GM18951 (cell line): ENCODE measurements around the gene GNB5.

ENCODE experiments used
- POLR2A ChIP-seq: IDR thresholded peaks from 4 replicates; pipeline ENCODE4 v1.6.1; 2011; ENCODE audit warnings: mild to moderate bottlenecking; ENCODE audit not compliant: insufficient read length, insufficient read depth; ENCODE audit errors: extremely low read depth
- in situ Hi-C: fragments of 300-500 bp; cut with MboI; formaldehyde crosslinking; loops from one replicate; pipeline ENCODE4 v1.12.0; 2022; ENCODE audit warnings: low sequenced_read_pairs, mixed read lengths, inconsistent platforms; ENCODE audit not compliant: unreplicated experiment

Gene GNB5

DNA sequence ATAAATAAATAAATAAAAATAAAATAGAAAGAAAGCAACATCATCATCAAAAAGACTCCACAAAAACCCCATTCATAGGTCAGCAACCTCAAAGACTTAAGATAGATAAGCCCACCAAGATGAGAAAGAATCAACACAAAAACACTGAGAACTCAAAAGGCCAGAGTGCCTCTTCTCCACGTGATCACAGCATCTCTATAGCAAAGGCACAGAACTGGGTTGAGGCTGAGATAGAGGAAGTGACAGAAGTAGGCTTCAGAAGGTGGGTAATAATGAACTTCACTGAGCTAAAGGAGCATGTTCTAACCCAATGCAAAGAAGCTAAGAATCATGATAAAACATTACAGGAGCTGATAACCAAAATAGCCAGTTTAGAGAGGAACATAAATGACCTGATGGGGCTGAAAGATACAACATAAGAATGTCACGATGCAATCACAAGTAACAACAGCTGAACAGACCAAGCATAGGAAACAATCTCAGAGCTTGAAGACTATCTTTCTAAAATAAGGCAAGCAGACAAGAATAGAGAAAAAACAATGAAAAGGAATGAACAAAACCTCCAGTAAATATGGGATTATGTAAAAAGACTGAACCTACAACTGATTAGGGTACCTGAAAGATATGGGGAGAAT, 26.4 kb downstream of the GNB5 start:
- in situ Hi-C loops = no loop called here
- TF ChIP-seq POLR2A = no peak

DNA sequence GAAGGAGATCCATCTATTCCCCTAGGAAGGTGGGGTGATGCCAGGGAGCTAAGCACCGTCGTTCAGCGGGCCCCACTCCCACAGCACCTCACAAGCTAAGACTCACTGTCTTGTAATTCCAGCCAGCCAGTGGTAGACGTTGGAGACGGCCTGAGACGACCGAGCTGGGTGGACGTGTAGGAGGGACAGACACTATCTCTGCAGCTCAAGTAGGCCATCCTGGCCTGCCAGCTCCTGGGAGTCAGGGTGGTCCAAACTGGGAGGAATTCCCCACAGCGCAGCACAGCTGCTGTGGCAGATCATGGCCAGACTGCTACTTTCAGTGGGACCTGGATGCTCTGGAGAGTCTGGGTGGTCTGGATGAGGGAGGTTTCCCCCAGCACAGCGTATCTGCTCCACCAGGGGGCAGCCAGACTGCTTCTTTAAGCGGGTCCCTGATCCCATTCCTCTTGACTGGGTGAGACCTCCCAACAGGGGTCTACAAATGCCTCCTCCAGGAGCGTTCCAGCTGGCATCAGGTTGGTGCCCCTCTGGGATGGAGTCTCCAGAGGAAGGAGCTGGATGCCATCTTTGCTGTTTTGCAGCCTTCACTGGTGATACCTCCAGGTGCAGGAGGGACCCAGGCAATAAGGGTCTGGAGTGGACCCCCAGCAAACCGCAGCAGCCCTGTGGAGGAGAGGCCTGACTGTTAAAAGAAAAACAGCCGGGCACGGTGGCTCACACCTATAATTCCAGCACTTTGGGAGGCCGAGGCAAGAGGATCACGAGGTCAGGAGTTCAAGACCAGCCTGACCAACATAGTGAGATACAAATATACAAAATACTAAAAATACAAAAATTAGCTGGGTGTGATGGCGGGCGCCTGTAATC, 27.6 kb downstream of the GNB5 start:
- in situ Hi-C loops = no loop called here
- TF ChIP-seq POLR2A = no peak

DNA sequence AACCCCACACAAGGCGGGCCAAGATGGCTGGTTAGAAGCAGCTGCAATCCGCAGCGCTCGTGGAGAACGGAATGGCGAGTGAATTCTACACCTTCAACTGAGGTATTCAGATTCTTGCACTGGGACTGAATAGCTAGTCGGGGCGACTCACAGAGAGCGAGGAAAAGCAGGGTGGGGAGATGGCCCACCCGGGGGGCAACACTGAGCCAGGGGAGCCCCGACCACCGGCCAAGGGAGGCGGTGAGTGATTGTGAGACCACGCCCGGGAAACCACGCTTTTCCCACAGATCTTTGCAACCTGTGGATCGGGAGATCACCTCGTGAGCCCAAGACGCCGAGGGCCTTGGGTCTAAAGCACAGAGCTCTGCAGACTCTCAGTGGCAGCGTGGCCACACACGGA, 28.3 kb downstream of the GNB5 start:
- in situ Hi-C loops = no loop called here
- no peak for TF ChIP-seq POLR2A

DNA sequence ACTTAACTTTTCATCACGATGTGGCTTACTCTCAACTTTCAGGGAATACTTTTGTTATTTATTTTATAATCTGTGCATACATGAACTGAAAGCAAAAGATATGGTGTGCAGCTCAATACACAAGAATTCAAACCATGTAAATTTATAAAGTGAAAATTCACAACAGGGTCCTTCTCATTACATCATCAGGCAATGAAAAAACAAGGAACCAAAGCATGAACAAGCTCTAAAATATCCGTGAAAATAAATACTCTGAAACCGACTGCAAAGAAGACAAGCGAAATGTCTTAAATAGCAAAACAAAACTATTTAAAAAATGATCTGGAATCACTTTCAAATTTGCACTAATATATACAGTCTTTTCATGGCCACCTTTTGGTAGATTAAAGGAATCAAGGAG, 28.9 kb downstream of the GNB5 start:
- TF ChIP-seq POLR2A = no peak
- in situ Hi-C loops = no loop called here

GRCh38 chr15:52161406-52161966, 29.7 kb downstream of the GNB5 start:
- TF ChIP-seq POLR2A = no peak
- in situ Hi-C loops = no loop called here

DNA sequence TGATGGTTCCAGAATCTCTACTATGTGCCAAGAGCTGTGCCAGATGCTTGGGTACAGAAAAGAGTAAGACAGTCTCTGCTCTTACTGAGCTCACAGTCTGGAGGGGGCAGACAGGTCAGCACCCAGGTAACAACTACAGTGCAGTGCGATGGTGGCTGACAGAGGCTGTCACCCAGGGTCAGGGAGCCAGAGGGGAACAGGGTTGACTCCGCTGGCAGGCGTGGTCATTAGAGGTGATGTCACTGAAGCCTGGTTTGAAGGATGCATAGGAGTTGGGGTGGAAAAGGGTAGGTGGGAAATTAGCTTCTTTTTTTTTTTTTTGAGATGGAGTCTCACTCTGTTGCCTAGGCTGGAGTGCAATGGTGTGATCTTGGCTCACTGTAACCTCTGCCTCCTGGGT, 31.5 kb downstream of the GNB5 start:
- no peak for TF ChIP-seq POLR2A
- in situ Hi-C loops = no loop called here

DNA sequence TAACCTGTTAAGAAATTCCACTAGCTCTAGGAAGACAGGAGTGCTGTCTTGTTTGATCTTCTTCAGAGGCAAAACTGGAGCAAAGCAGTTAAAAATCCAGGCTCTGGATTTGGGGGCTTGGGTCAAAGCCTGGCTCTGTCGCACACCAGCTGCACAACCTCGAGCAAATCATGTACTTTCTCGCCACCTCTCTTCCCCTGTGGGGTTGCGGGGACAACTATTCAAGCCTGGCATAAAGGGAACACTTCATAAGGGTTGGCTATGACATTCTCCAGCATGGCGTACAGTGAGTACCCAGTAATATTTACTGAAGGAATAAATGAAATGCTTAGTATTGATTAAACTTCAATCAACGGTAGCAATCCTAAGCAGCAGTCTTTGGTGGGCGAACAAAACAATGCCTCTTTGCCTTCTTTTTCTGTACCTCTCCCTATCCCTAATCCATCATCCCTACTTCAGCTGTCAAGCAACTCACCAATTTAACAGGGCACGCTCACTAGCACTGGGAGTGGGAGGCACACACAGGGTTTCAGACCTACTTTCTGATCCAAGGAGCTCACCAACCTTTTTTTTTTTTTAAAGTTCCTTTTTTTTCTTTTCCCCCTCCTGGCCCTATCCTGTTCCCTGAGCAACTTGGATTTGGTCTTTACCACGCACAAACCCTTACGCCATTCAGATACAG, 33.0 kb downstream of the GNB5 start:
- TF ChIP-seq POLR2A = no peak
- in situ Hi-C loops = no loop called here

DNA sequence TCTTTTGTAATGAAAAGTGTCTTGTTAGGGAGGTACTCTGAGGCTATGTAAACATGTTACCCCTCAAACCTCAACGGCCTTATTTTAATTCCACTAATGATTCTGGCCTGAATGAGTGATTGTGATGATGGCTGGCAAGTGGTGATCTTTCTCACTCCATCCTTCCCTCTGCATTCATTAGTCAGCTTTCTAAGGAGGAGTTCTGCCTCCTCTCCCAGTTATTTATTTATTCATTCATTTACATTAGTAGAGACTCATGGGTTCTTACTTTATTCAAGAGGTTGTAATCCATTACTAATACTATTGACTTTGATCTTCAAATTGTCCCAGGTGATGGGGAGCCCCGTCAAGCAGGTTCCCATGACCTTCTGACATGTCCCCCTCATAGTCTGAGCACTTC, 35.3 kb downstream of the GNB5 start:
- no peak for TF ChIP-seq POLR2A

DNA sequence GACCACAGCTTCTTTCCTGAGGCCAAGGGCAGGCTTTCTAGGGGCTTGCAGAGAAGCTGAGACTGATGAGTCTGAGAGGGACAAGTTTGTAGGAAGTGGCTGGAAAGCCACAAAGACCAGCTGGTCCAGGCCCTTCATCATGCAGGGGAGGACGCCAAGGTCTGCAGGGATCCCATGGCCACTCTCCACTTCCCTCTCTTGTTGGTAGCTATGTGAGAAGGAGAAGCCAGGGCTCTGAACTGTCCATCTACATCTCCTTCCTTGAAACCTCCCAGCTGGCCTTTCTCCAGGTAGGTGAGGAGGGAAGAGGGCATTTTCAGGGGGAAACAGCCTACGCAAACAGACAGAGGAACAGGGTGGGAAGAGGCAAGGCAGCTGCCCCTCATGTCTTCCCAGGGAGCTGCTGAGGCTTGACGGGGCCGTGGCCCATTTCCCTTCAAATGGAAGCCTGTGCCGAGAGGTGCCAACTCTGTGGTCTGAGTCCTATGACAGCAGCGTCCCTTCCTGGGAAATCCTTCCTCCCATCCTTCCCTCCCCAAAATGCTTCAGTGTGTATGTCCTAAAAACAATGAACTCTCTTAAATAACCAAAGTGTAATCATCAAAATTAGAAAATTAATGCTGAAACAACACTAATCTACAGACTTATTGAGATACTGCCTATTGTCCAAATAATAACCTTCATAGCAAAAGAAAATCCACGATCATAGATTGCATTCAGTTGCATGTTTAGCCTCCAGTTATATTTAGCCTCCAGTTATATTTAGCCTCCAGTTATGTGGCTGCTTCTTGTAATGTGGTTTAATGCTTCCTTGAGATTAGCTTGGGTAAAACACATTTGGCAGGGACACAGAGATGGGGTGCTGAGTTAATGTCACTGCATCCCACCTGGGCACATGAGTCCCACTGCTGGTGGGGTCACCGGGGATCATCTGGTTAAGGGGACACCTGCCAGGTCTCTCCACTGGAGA, 36.0 kb downstream of the GNB5 start:
- in situ Hi-C loops = no loop called here
- TF ChIP-seq POLR2A = no peak

More for the DNA sequence above, 35.3 kb downstream of the GNB5 start:
- in situ Hi-C loops = no loop called here

DNA sequence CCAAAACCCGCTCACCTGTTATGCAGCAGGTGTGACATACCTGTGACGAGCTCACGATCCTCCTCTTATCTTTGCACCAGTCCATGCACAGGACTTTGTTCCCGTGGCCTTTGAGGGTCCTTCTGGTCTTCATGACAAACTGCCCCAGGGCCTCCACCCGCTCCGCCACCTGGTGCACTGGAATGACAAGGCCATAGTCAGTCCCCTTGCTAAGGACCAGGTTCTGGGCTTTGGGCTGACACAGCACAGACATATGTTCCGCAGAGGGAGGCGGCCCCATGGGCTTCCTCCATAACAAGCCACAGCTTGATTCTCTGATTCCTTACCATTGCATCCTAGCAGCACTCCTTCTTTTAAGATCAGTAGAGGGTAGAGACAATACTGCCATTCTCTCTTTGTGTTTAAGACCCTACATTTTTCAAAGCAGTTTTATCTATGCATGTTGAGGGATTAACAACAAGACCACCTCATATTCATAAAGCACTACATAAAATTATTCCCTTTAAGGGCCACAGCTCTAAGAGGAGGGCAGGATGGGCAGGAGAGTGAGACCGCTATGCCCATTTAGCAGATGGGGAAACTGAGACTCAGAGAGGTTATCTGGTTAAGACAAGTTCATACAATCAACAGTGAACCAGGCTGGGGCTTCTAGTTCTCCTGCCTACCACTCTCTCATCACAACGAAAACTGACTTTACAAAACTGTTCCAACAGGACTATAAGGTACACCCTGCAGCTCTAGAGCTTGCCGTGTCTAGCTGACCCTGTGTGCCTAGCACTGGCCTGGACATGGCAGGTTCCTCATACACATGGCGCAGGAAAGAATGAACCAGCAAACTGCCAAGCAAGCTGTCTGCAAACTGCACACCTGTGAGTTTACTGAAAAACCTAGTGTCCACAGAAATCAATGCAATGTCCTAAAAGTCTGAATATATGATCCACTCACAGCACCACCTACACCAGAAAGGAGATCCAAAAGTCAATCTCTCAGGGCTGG, 37.0 kb downstream of the GNB5 start:
- TF ChIP-seq POLR2A = no peak
- in situ Hi-C loops = no loop called here

GRCh38 chr15:52151353-52151752, 39.8 kb downstream of the GNB5 start:
- TF ChIP-seq POLR2A = no peak
- in situ Hi-C loops = no loop called here
